ENCODE measurements around the gene MYCBP. TPM values are rescaled to one million over a fixed set of nuclear protein-coding genes. Genes with fewer than 3 reads are reported as not detected.
"Not testable (repeated sequence)": the region's sequence is repeated elsewhere in the genome, so short reads cannot be mapped to it uniquely, and the experiment has no call there.

The MYCBP gene
- total RNA-seq, 1 donor from 2014 or later: 38.4 TPM

- peaks cover 41% of the 10 kb centered on the region for H3K4me1 Mint-ChIP-seq (ENCODE audit: low read depth)
- intact Hi-C loops (cut with micrococcal nuclease): loop anchor here (1.0 to 5.0 kb wide), 6 partner anchors 14 to 827 kb away; partner anchors contain the start of genes MYCBP and NDUFS5
- H3K27me3 Mint-ChIP-seq (ENCODE audit: insufficient read depth): no peaks in the 10 kb centered on the region
- H3K27ac Mint-ChIP-seq: peak overlapping the region; percentile 64
- H3K4me3 Mint-ChIP-seq: peak overlapping the region; percentile 89
- peak; percentile 52 for DNase-seq (ENCODE audit: low spot score)
- H3K9me3 Mint-ChIP-seq: no peaks in the 10 kb centered on the region
- peaks cover 28% of the 10 kb centered on the region for H3K36me3 Mint-ChIP-seq (ENCODE audit: low read depth)
These were observed 14.2 kb downstream of the MYCBP start for GRCh38 chr1:38858833-38859560.

GRCh38 chr1:38852780-38853179 lies 20.4 kb downstream of the MYCBP start:
- DNase-seq (ENCODE audit: low spot score): no peak
- Mint-ChIP-seq H3K27ac (peak overlapping the region; percentile 63), H3K9me3 (no peaks in the 10 kb centered on the region), H3K36me3 (ENCODE audit: low read depth) (peaks cover 40% of the 10 kb centered on the region), H3K4me1 (ENCODE audit: low read depth) (peaks cover 30% of the 10 kb centered on the region), H3K4me3 (no peak overlapping the region), H3K27me3 (ENCODE audit: insufficient read depth) (no peaks in the 10 kb centered on the region)
- intact Hi-C loops (cut with micrococcal nuclease): no loop called here

- Mint-ChIP-seq H3K4me3 (no peak overlapping the region), H3K36me3 (ENCODE audit: low read depth) (peaks cover 49% of the 10 kb centered on the region), H3K27me3 (ENCODE audit: insufficient read depth) (no peaks in the 10 kb centered on the region), H3K4me1 (ENCODE audit: low read depth) (peaks cover 13% of the 10 kb centered on the region), H3K9me3 (no peaks in the 10 kb centered on the region), H3K27ac (peak overlapping the region; percentile 55)
- intact Hi-C loops (cut with micrococcal nuclease): no loop called here
- DNase-seq (ENCODE audit: low spot score): no peak
These were observed 25.1 kb downstream of the MYCBP start for GRCh38 chr1:38848071-38848470.

- Mint-ChIP-seq H3K4me3 (no peak overlapping the region), H3K27ac (no peak overlapping the region), H3K36me3 (ENCODE audit: low read depth) (peaks cover 41% of the 10 kb centered on the region), H3K9me3 (no peaks in the 10 kb centered on the region), H3K4me1 (ENCODE audit: low read depth) (peaks cover under 1% of the 10 kb centered on the region), H3K27me3 (ENCODE audit: insufficient read depth) (no peaks in the 10 kb centered on the region)
- no peak for DNase-seq (ENCODE audit: low spot score)
- intact Hi-C loops (cut with micrococcal nuclease): no loop called here
These were observed 26.9 kb downstream of the MYCBP start for GRCh38 chr1:38846210-38846609.

- H3K9me3 Mint-ChIP-seq; H3K4me1 Mint-ChIP-seq (ENCODE audit: low read depth); H3K4me3 Mint-ChIP-seq; H3K27me3 Mint-ChIP-seq (ENCODE audit: insufficient read depth); DNase-seq (ENCODE audit: low spot score); intact Hi-C loops (cut with micrococcal nuclease); H3K27ac Mint-ChIP-seq: not testable (repeated sequence)
- peaks cover 34% of the 10 kb centered on the region for H3K36me3 Mint-ChIP-seq (ENCODE audit: low read depth)
These were observed 28.1 kb downstream of the MYCBP start for GRCh38 chr1:38845088-38845487.

GRCh38 chr1:38840281-38840680 lies 32.9 kb downstream of the MYCBP start:
- H3K4me3 Mint-ChIP-seq: no peak overlapping the region
- intact Hi-C loops (cut with micrococcal nuclease): no loop called here
- H3K36me3 Mint-ChIP-seq (ENCODE audit: low read depth): peaks cover 27% of the 10 kb centered on the region
- peaks cover 3% of the 10 kb centered on the region for H3K4me1 Mint-ChIP-seq (ENCODE audit: low read depth)
- H3K27me3 Mint-ChIP-seq (ENCODE audit: insufficient read depth): peaks cover under 1% of the 10 kb centered on the region
- no peaks in the 10 kb centered on the region for H3K9me3 Mint-ChIP-seq
- H3K27ac Mint-ChIP-seq: no peak overlapping the region
- DNase-seq (ENCODE audit: low spot score): no peak

GRCh38 chr1:38839363-38839762 lies 33.8 kb downstream of the MYCBP start:
- H3K4me1 Mint-ChIP-seq (ENCODE audit: low read depth): peaks cover 7% of the 10 kb centered on the region
- intact Hi-C loops (cut with micrococcal nuclease): loop anchor here (10.0 kb wide), 2 partner anchors 255 to 1385 kb away; no protein-coding TSS in a partner anchor
- H3K9me3 Mint-ChIP-seq: no peaks in the 10 kb centered on the region
- H3K4me3 Mint-ChIP-seq: no peak overlapping the region
- peaks cover 19% of the 10 kb centered on the region for H3K36me3 Mint-ChIP-seq (ENCODE audit: low read depth)
- H3K27ac Mint-ChIP-seq: no peak overlapping the region
- H3K27me3 Mint-ChIP-seq (ENCODE audit: insufficient read depth): peaks cover 4% of the 10 kb centered on the region
- no peak for DNase-seq (ENCODE audit: low spot score)

- H3K27me3 Mint-ChIP-seq (ENCODE audit: insufficient read depth); H3K9me3 Mint-ChIP-seq; H3K27ac Mint-ChIP-seq; DNase-seq (ENCODE audit: low spot score); H3K4me1 Mint-ChIP-seq (ENCODE audit: low read depth); H3K4me3 Mint-ChIP-seq; H3K36me3 Mint-ChIP-seq (ENCODE audit: low read depth): not testable (repeated sequence)
- intact Hi-C loops (cut with micrococcal nuclease): loop anchor here (10.0 kb wide), 2 partner anchors 252 to 1382 kb away; no protein-coding TSS in a partner anchor
These were observed 36.8 kb downstream of the MYCBP start for GRCh38 chr1:38836316-38836715.

GRCh38 chr1:38834937-38835827 lies 38.0 kb downstream of the MYCBP start:
- intact Hi-C loops (cut with micrococcal nuclease): loop anchor here (1.0 to 10.0 kb wide), 6 partner anchors 250 to 1380 kb away; partner anchors contain the start of gene SF3A3
- Mint-ChIP-seq H3K36me3 (ENCODE audit: low read depth) (peaks cover 8% of the 10 kb centered on the region), H3K27me3 (ENCODE audit: insufficient read depth) (peaks cover 16% of the 10 kb centered on the region), H3K9me3 (no peaks in the 10 kb centered on the region), H3K4me1 (ENCODE audit: low read depth) (peaks cover 7% of the 10 kb centered on the region), H3K4me3 (no peak overlapping the region), H3K27ac (no peak overlapping the region)
- peak; percentile 34 for DNase-seq (ENCODE audit: low spot score)

GRCh38 chr1:38834221-38834782 lies 38.8 kb downstream of the MYCBP start:
- no peak for DNase-seq (ENCODE audit: low spot score)
- intact Hi-C loops (cut with micrococcal nuclease): loop anchor here (10.0 kb wide), 2 partner anchors 250 to 1380 kb away; no protein-coding TSS in a partner anchor
- H3K4me3 Mint-ChIP-seq: no peak overlapping the region
- H3K36me3 Mint-ChIP-seq (ENCODE audit: low read depth): peaks cover 6% of the 10 kb centered on the region
- H3K4me1 Mint-ChIP-seq (ENCODE audit: low read depth): peaks cover 7% of the 10 kb centered on the region
- no peaks in the 10 kb centered on the region for H3K9me3 Mint-ChIP-seq
- H3K27me3 Mint-ChIP-seq (ENCODE audit: insufficient read depth): peaks cover 19% of the 10 kb centered on the region
- H3K27ac Mint-ChIP-seq: no peak overlapping the region

GRCh38 chr1:38833146-38833545 lies 40.0 kb downstream of the MYCBP start:
- intact Hi-C loops (cut with micrococcal nuclease): loop anchor here (10.0 kb wide), 2 partner anchors 248 to 1378 kb away; no protein-coding TSS in a partner anchor
- Mint-ChIP-seq H3K9me3 (no peaks in the 10 kb centered on the region), H3K36me3 (ENCODE audit: low read depth) (peaks cover 2% of the 10 kb centered on the region), H3K4me1 (ENCODE audit: low read depth) (peaks cover 7% of the 10 kb centered on the region), H3K4me3 (no peak overlapping the region), H3K27me3 (ENCODE audit: insufficient read depth) (peaks cover 22% of the 10 kb centered on the region), H3K27ac (no peak overlapping the region)
- no peak for DNase-seq (ENCODE audit: low spot score)

GRCh38 chr1:38832370-38832734 lies 40.8 kb downstream of the MYCBP start:
- Mint-ChIP-seq H3K36me3 (ENCODE audit: low read depth) (no peaks in the 10 kb centered on the region), H3K4me3 (no peak overlapping the region), H3K9me3 (no peaks in the 10 kb centered on the region), H3K27me3 (ENCODE audit: insufficient read depth) (peaks cover 23% of the 10 kb centered on the region), H3K27ac (no peak overlapping the region), H3K4me1 (ENCODE audit: low read depth) (peaks cover 7% of the 10 kb centered on the region)
- DNase-seq (ENCODE audit: low spot score): no peak
- intact Hi-C loops (cut with micrococcal nuclease): loop anchor here (10.0 kb wide), 2 partner anchors 248 to 1378 kb away; no protein-coding TSS in a partner anchor

Measured in activated T-helper 1 cell treated with anti-CD3 and anti-CD28 coated beads, Interleukin-12 subunit alpha, Interleukin-12 subunit beta, Interleukin-2, Interleukin-4 antibody, amounts not matched to agents 30 ng/mL and 10 ng/mL and 1 ng/mL, durations not matched to agents 14 hours and 24 hours and 36 hours (primary cell).